RWPE1 (cell line): ENCODE data around the gene SMYD3.

Experiments used
- CTCF ChIA-PET: fragments of 350-600 bp; sonication (Branson Sonifier 250); formaldehyde crosslinking; extraction: SDS; loops from one replicate; lab custom pipeline; 2021; lab: Yijun Ruan, JAX
- POLR2A ChIA-PET: fragments of 400-600 bp; formaldehyde crosslinking; extraction: SDS; loops from one replicate; lab custom pipeline; 2020; ENCODE audit warnings: antibody characterized with exemption; ENCODE audit not compliant: low non-redundant PET; lab: Yijun Ruan, JAX
- DNase-seq: peaks from one replicate; pipeline ENCODE4 v3.0.0; 2012; ENCODE audit warnings: low spot score
- H3K27ac ChIP-seq: fragments of 450-650 bp; 2 replicates; pipeline ENCODE4 v1.5.1; 2017
- TF ChIP-seq, protein P1 (sequence below): fragments of 450-650 bp; conservative IDR thresholded peaks from 2 replicates; pipeline ENCODE4 v1.5.1; 2017; ENCODE audit warnings: low read depth, mild to moderate bottlenecking

Gene SMYD3

DNA sequence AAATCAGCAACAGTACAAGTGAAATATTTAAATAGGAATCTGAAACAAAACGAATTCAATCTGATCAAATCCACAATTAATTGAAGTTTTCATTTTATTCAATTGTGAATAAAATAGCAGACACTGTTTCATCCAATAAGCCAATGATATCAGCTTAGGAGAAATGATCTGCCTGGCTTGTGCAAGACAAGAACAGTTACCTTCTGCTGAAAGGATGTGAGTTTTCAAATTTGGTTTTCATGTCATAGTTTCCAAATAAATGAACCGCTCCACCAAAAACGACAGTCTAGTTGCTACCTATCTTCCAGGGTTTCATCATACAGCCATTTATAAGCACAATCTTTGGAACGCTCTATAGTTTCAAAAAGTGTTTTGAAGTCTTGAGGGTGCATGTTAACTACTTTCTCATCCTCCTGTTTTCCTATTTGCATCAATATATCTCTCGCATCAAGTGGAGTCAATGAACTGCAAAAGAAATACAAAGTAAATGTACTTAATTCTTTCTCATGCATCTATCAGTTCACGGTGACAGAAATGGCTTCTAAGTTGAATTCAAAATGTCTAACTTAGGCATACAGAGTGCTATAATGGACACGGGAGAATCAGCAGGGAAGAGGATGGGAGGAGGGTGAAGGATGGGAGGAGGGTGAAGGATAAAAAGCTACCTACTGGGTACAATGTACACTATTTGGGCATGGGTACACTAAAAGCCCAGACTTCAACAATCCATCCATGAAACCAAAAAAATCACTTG, 33.8 kb upstream of the SMYD3 start:
- TF ChIP-seq, protein P1, sequence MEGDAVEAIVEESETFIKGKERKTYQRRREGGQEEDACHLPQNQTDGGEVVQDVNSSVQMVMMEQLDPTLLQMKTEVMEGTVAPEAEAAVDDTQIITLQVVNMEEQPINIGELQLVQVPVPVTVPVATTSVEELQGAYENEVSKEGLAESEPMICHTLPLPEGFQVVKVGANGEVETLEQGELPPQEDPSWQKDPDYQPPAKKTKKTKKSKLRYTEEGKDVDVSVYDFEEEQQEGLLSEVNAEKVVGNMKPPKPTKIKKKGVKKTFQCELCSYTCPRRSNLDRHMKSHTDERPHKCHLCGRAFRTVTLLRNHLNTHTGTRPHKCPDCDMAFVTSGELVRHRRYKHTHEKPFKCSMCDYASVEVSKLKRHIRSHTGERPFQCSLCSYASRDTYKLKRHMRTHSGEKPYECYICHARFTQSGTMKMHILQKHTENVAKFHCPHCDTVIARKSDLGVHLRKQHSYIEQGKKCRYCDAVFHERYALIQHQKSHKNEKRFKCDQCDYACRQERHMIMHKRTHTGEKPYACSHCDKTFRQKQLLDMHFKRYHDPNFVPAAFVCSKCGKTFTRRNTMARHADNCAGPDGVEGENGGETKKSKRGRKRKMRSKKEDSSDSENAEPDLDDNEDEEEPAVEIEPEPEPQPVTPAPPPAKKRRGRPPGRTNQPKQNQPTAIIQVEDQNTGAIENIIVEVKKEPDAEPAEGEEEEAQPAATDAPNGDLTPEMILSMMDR = no peak
- CTCF ChIA-PET = no interaction called here
- POLR2A ChIA-PET = no interaction called here
- no peak overlapping the region for H3K27ac ChIP-seq
- DNase-seq = no peak

DNA sequence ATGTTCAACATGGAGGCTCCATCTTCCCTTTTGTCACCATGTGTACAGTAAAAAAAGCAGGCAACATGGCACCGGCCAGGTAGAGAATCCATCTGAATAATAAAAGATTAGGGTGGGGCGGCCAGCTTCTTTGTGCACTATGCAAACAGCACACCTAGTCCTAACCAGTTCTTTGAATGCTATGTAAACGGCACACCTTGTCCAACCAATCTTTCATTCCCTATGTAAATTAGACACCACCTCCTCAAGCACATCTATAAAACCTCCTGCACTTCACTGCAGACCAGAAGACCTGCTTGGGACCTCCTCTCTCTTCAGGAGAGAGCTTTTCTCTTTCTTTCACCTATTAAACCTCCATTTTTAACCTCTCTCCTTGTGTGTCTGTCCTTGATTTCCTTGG, 30.8 kb upstream of the SMYD3 start:
- no peak overlapping the region for H3K27ac ChIP-seq
- ChIA-PET CTCF (interaction anchor here (0.8 kb wide), 1 partner anchor 8 kb away, joined by 3 read pairs; no protein-coding TSS in a partner anchor), POLR2A (no interaction called here)
- DNase-seq = no peak
- TF ChIP-seq, protein P1 = no peak

DNA sequence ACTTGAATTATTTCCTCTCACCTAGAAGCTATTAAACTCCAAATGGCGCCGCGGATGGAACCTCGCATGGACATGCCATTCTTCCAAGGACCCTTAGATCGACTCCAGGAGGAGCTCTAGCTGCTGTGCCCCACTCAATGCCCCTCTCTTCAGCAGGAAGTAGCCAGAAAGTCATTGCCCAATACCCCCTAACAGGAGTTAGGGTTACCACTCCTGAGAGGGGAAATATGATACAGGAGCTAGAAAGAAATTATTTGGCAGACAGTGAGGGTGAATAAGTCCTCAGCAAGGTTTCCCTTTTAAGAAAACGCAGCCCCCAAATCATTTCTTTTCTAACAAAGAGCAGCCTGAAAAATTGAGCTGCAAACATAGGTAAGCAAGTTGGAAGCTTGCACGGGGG, 30.4 kb upstream of the SMYD3 start:
- DNase-seq = no peak
- no peak overlapping the region for H3K27ac ChIP-seq
- TF ChIP-seq, protein P1 = no peak
- CTCF ChIA-PET = interaction anchor here (0.8 kb wide), 1 partner anchor 9 kb away, joined by 3 read pairs; no protein-coding TSS in a partner anchor
- POLR2A ChIA-PET = interaction anchor here (0.6 kb wide), 1 partner anchor 10 kb away, joined by 8 read pairs; no protein-coding TSS in a partner anchor

DNA sequence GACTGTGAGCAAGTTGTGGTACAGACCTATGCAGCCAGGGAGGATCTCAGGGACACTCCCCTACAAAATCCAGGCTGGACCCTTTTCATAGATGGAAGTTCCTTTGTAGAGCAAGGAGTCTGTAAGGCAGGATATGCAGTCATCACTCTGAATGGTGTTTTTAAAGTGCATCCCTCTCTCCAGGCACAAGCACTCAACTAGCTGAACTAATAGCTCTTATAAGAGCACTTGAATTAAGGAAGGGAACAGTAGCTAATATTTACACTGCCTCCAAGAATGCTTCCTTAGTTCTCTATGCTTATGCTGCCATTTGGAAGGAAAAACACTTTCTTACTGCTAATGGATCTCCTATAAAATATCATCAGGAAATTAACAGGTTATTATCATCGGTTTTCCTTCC, 27.0 kb upstream of the SMYD3 start:
- ChIA-PET POLR2A (no interaction called here), CTCF (interaction anchor here (0.6 to 0.7 kb wide), 2 partner anchors 31 to 87 kb away, joined by 3 to 5 read pairs; no protein-coding TSS in a partner anchor)
- DNase-seq = no peak

DNA sequence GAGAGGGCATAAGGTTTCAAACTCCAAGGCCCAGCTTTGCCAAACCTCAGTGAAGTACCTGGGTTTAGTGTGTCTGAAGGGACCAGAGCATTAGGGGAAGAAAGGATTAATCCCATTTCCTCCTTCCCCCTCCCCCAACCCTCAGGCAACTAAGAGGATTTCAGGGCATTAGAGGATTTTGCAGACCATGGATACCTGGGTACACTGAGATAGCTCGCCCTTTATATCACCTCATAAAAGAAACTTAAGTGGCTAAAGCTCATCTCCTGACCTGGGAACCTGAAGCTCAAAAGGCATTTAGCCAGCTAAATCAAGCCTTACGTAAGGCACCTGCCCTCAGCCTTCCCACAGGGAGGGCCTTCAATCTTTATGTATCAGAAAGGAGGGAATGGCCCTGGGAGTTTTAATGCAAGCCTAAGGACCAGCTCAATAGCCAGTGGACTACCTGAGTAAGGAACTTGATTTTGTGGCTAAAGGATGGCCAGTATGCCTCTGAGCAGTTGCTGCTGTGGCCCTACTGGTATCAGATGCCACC, 26.4 kb upstream of the SMYD3 start:
- TF ChIP-seq, protein P1 = no peak
- POLR2A ChIA-PET = no interaction called here
- CTCF ChIA-PET = interaction anchor here (0.7 kb wide), 1 partner anchor 88 kb away, joined by 3 read pairs; no protein-coding TSS in a partner anchor
- no peak for DNase-seq
- no peak overlapping the region for H3K27ac ChIP-seq

More for the DNA sequence above, 27.0 kb upstream of the SMYD3 start:
- TF ChIP-seq, protein P1 = no peak
- no peak overlapping the region for H3K27ac ChIP-seq

DNA sequence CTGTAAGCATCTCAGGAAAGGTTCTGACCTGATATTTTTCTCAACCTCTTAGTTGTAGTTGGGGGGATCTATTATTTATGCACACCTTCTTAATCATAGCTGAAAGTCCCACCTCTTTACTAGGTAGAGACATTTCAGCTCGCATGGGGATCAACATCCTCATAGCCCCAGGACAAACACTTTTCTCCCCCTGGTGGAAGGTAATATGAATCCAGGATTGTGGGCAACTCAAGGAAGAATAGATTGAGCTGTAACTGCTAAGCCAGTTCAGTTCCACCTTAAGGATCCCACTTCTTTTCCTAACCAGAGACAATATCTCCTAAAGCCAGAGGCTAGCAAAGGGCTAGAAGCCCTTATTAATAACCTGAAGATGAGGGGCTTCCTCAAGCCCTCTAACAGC, 25.4 kb upstream of the SMYD3 start:
- CTCF ChIA-PET = interaction anchor here (0.7 kb wide), 1 partner anchor 25 kb away, joined by 4 read pairs; the partner anchor contains the start of gene SMYD3
- POLR2A ChIA-PET = no interaction called here
- DNase-seq = no peak
- TF ChIP-seq, protein P1 = no peak
- H3K27ac ChIP-seq = no peak overlapping the region
